ENCODE results near the gene HEPHL1.

The HEPHL1 gene

DNA sequence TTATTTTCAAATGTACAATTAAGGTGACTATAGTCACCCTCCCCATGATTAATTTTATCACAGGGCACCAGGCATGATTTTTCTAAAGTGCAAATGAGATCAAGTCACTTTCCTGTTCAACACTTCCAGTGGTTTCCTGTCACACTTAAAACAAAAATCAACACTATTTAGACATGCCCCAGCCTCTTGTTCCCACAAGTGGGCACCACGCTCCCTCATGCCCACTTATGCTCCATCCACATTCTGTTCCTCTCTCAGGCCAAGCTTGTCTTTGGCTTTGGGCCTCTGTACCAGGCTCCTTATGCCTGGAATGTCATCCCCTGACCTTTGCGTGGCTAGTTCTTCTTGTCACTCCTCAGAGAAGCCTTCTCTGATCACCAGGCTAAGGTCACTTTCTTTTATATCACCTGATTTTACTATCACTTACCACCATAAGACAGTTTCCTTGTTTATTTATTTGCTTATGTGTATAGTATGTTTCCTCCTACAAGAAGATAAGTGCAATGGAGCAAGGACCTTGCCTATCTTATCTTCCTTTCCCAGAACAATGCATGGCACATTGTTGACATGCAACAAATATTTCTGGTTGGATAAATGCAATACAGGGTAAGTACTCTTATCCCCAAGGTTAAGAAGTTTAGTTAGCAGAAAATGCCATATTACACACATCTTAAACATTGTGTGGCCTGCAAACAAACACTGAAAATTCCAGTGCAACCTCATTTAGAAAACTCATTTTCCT lies 56.6 kb downstream of the HEPHL1 start:
- H3K4me3 ChIP-seq (replicated peaks; ENCODE audit: insufficient read depth, low read length) = no peak overlapping the region
- no peak for DNase-seq (ENCODE audit: low read depth in 1 of 2, low spot score in 1 of 2)
- no peaks in the 10 kb centered on the region for H3K27me3 ChIP-seq (ENCODE audit: insufficient read depth, poor library complexity, severe bottlenecking)
- H3K27ac ChIP-seq (replicated peaks) = no peak overlapping the region
- TF ChIP-seq SPI1 (IDR thresholded peaks at IDR 0.05; ENCODE audit: borderline replicate concordance, low read depth) = no peak
- TF ChIP-seq, protein P1, sequence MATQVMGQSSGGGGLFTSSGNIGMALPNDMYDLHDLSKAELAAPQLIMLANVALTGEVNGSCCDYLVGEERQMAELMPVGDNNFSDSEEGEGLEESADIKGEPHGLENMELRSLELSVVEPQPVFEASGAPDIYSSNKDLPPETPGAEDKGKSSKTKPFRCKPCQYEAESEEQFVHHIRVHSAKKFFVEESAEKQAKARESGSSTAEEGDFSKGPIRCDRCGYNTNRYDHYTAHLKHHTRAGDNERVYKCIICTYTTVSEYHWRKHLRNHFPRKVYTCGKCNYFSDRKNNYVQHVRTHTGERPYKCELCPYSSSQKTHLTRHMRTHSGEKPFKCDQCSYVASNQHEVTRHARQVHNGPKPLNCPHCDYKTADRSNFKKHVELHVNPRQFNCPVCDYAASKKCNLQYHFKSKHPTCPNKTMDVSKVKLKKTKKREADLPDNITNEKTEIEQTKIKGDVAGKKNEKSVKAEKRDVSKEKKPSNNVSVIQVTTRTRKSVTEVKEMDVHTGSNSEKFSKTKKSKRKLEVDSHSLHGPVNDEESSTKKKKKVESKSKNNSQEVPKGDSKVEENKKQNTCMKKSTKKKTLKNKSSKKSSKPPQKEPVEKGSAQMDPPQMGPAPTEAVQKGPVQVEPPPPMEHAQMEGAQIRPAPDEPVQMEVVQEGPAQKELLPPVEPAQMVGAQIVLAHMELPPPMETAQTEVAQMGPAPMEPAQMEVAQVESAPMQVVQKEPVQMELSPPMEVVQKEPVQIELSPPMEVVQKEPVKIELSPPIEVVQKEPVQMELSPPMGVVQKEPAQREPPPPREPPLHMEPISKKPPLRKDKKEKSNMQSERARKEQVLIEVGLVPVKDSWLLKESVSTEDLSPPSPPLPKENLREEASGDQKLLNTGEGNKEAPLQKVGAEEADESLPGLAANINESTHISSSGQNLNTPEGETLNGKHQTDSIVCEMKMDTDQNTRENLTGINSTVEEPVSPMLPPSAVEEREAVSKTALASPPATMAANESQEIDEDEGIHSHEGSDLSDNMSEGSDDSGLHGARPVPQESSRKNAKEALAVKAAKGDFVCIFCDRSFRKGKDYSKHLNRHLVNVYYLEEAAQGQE (IDR thresholded peaks at IDR 0.05; ENCODE audit: insufficient replicate concordance, low read depth) = no peak
- TF ChIP-seq GABPA (IDR thresholded peaks at IDR 0.05; ENCODE audit: low read depth) = no peak
- TF ChIP-seq POLR2AphosphoS5 (IDR thresholded peaks at IDR 0.05; ENCODE audit: low read depth) = no peak
- TF ChIP-seq, protein P2, sequence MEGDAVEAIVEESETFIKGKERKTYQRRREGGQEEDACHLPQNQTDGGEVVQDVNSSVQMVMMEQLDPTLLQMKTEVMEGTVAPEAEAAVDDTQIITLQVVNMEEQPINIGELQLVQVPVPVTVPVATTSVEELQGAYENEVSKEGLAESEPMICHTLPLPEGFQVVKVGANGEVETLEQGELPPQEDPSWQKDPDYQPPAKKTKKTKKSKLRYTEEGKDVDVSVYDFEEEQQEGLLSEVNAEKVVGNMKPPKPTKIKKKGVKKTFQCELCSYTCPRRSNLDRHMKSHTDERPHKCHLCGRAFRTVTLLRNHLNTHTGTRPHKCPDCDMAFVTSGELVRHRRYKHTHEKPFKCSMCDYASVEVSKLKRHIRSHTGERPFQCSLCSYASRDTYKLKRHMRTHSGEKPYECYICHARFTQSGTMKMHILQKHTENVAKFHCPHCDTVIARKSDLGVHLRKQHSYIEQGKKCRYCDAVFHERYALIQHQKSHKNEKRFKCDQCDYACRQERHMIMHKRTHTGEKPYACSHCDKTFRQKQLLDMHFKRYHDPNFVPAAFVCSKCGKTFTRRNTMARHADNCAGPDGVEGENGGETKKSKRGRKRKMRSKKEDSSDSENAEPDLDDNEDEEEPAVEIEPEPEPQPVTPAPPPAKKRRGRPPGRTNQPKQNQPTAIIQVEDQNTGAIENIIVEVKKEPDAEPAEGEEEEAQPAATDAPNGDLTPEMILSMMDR (IDR thresholded peaks at IDR 0.05; ENCODE audit: insufficient read depth, low read length) = no peak

DNA sequence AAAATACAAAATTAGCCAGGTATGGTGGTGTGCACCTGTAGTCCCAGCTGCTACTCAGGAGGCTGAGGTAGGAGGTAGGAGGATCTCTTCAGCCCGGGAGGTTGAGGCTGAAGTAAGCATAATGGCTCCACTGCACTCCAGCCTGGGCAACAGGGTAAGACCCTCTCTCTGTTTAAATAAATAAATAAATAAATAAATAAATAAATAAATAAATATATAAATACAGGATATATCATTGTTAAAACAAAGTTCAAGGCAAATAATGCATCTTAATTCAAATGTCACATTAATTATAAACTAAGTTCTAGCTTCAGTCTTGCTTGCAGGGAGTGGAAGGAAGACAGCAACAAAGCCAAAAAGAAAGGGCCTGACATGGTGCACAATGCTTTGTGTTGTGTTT lies 63.0 kb downstream of the HEPHL1 start:
- Histone ChIP-seq H3K27ac (replicated peaks) (no peak overlapping the region), H3K4me3 (replicated peaks; ENCODE audit: insufficient read depth, low read length) (no peak overlapping the region), H3K27me3 (ENCODE audit: insufficient read depth, poor library complexity, severe bottlenecking) (no peaks in the 10 kb centered on the region)
- DNase-seq (ENCODE audit: low read depth in 1 of 2, low spot score in 1 of 2) = no peak
- no peak for TF ChIP-seq GABPA (IDR thresholded peaks at IDR 0.05; ENCODE audit: low read depth)
- TF ChIP-seq, protein P2 (IDR thresholded peaks at IDR 0.05; ENCODE audit: insufficient read depth, low read length) = no peak
- TF ChIP-seq POLR2AphosphoS5 (IDR thresholded peaks at IDR 0.05; ENCODE audit: low read depth) = no peak
- TF ChIP-seq, protein P1 (IDR thresholded peaks at IDR 0.05; ENCODE audit: insufficient replicate concordance, low read depth) = no peak
- no peak for TF ChIP-seq SPI1 (IDR thresholded peaks at IDR 0.05; ENCODE audit: borderline replicate concordance, low read depth)

DNA sequence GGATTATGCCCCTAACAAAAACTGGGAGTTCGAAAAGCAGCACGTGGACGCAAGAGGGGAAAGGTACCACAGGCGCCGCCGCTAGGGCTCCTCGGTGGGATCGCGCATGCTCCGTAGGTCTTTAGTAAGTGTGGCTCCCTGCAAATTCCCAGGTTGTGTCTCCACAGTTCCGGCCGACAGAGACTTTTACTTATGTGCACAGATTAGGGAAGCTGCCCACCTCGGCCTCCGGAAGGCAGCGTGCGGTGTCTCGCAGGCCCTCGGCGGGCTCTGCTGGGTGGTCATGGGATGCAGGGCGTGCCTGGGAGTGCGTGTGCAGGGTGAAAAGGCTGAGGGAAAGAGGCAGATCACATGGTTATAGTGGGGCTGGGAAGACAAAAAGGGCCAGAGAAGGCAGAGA lies 67.8 kb downstream of the HEPHL1 start:
- no peak for DNase-seq (ENCODE audit: low read depth in 1 of 2, low spot score in 1 of 2)
- no peak overlapping the region for H3K27ac ChIP-seq (replicated peaks)
- no peaks in the 10 kb centered on the region for H3K27me3 ChIP-seq (ENCODE audit: insufficient read depth, poor library complexity, severe bottlenecking)
- no peak overlapping the region for H3K4me3 ChIP-seq (replicated peaks; ENCODE audit: insufficient read depth, low read length)
- TF ChIP-seq GABPA (IDR thresholded peaks at IDR 0.05; ENCODE audit: low read depth) = no peak

DNA sequence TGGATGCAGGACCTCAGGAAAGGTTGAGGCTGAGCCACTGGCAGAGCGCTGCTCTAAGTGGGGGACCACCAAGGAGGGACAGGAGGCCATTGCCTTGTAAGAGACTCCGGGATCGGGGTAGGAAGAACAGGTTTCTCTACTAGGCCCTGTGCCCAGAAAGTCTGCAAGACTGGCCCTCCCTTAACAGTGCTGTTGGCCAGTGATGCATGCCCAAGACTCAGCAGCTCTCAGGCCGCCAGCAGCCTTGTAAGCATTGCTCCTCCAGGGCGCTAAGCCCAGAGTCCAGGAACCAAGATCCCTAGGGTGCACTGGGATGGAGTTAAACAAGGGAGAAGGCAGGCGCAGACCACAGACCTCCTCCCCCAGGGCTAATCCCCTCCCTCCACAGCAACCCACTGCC lies 68.2 kb downstream of the HEPHL1 start:
- Histone ChIP-seq H3K27me3 (ENCODE audit: insufficient read depth, poor library complexity, severe bottlenecking) (no peaks in the 10 kb centered on the region), H3K27ac (replicated peaks) (no peak overlapping the region), H3K4me3 (replicated peaks; ENCODE audit: insufficient read depth, low read length) (no peak overlapping the region)
- no peak for DNase-seq (ENCODE audit: low read depth in 1 of 2, low spot score in 1 of 2)
- TF ChIP-seq POLR2AphosphoS5 (IDR thresholded peaks at IDR 0.05; ENCODE audit: low read depth) (no peak), SPI1 (IDR thresholded peaks at IDR 0.05; ENCODE audit: borderline replicate concordance, low read depth) (no peak), GABPA (IDR thresholded peaks at IDR 0.05; ENCODE audit: low read depth) (no peak)
- TF ChIP-seq, protein P2 (IDR thresholded peaks at IDR 0.05; ENCODE audit: insufficient read depth, low read length) = no peak
- TF ChIP-seq, protein P1 (IDR thresholded peaks at IDR 0.05; ENCODE audit: insufficient replicate concordance, low read depth) = no peak
